DOHH2 (cell line): ENCODE data around the gene CXorf58.

Experiments used
- EZH2phosphoT487 ChIP-seq: fragments of 200-600 bp; sonication (generic); IDR thresholded peaks from 2 replicates; pipeline ENCODE4 v1.6.1; 2017; ENCODE audit warnings: borderline replicate concordance, mild to moderate bottlenecking, antibody characterized with exemption, low read length, moderate library complexity, mixed read lengths
- TF ChIP-seq, protein P1 (sequence below): fragments of 200-600 bp; sonication (generic); IDR thresholded peaks from one replicate; pipeline ENCODE4 v1.5.1; 2014; ENCODE audit warnings: antibody characterized with exemption, mild to moderate bottlenecking, low read depth, low read length; ENCODE audit not compliant: poor library complexity, severe bottlenecking

DNA sequence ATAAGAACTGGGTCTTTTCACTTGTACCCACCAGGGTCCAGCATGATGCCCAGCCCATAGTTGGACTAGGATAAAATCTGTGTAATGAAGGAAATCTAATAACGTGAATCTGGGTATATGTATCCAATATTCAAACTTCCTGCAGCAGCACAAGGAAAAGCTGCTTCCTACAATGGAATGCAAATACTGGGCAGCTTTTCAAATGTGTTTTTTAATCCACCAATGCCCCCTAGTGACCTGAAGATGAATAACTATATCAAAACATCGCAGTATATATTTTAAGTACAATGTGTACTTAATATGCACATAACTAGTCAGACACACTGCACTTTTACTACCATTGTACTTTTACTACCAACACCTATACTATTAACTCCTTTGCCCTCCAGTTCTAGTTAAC is 5.4 kb upstream of the CXorf58 start:
- TF ChIP-seq, protein P1, sequence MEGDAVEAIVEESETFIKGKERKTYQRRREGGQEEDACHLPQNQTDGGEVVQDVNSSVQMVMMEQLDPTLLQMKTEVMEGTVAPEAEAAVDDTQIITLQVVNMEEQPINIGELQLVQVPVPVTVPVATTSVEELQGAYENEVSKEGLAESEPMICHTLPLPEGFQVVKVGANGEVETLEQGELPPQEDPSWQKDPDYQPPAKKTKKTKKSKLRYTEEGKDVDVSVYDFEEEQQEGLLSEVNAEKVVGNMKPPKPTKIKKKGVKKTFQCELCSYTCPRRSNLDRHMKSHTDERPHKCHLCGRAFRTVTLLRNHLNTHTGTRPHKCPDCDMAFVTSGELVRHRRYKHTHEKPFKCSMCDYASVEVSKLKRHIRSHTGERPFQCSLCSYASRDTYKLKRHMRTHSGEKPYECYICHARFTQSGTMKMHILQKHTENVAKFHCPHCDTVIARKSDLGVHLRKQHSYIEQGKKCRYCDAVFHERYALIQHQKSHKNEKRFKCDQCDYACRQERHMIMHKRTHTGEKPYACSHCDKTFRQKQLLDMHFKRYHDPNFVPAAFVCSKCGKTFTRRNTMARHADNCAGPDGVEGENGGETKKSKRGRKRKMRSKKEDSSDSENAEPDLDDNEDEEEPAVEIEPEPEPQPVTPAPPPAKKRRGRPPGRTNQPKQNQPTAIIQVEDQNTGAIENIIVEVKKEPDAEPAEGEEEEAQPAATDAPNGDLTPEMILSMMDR: peak; percentile 33
- no peak for TF ChIP-seq EZH2phosphoT487
